Cardiac muscle cell (in vitro differentiated cells and primary cell): ENCODE results near the gene MACROD2. TPM values are rescaled to one million over a fixed set of nuclear protein-coding genes. Genes with fewer than 3 reads are reported as not detected.
A peak's percentile ranks its signal among the peaks of the same experiment; 100 is the strongest.

ENCODE experiments used
- DNase-seq, 2 donors: peaks; one replicate each; pipeline versions ENCODE4 v3.0.0 to v3.0.0-alpha.2; 2010 to 2017; ENCODE audit warnings: low read depth in 1 of 2, low spot score in 1 of 2
- H3K27ac ChIP-seq: fragments of 200-600 bp; sonication (generic); 2 replicates; pipeline ENCODE4 v1.5.1; 2016
- H3K27me3 ChIP-seq: fragments of 200-600 bp; sonication (generic); 2 replicates; pipeline ENCODE4 v1.6.0; 2016; ENCODE audit warnings: control low read depth
- H3K36me3 ChIP-seq: fragments of 200-600 bp; sonication (generic); 2 replicates; pipeline ENCODE4 v1.5.1; 2016; ENCODE audit warnings: control low read depth
- H3K4me1 ChIP-seq: fragments of 200-600 bp; sonication (generic); 2 replicates; pipeline ENCODE4 v1.8.1; 2017; ENCODE audit warnings: low read depth, mild to moderate bottlenecking, mixed run types
- H3K4me3 ChIP-seq: fragments of 200-600 bp; sonication (generic); 2 replicates; pipeline ENCODE4 v1.5.1; 2016; ENCODE audit warnings: mild to moderate bottlenecking
- H3K9me3 ChIP-seq: fragments of 200-600 bp; sonication (generic); 2 replicates; pipeline ENCODE4 v1.5.1; 2017; ENCODE audit warnings: low read depth, mild to moderate bottlenecking, control low read depth
- CTCF ChIP-seq: IDR thresholded peaks from 2 replicates; pipeline ENCODE4 v1.5.1; 2012; ENCODE audit warnings: low read depth, mild to moderate bottlenecking, low read length
- polyA plus RNA-seq: library from polyadenylated mRNA; unstranded; fragments of >200 nt; fragmentation: Nextera tagmentation; extraction: Ambion mirVana; gene quantifications from 2 replicates; pipeline ENCODE4 v1.2.1, GENCODE V29; 2016
- total RNA-seq: library from RNA; depleted of rRNA; stranded (reverse); fragments of >200 nt; gene quantifications from 2 replicates; pipeline ENCODE4 v1.2.3, GENCODE V29; 2016

Gene MACROD2
- total and polyA plus RNA-seq, 2 experiments from 2014 or later, result 9.3 to 14.4 TPM

- TF ChIP-seq CTCF, result no peak
- H3K36me3 ChIP-seq, result no peaks in the 10 kb centered on the region
- H3K9me3 ChIP-seq, result no peaks in the 10 kb centered on the region
- H3K4me3 ChIP-seq, result no peak overlapping the region
- DNase-seq, result no peak
- H3K27me3 ChIP-seq, result no peaks in the 10 kb centered on the region
- no peak overlapping the region for H3K27ac ChIP-seq
- peaks cover 19% of the 10 kb centered on the region for H3K4me1 ChIP-seq
Observed at GRCh38 chr20:15612769-15613168, 1617.5 kb downstream of the MACROD2 start.

GRCh38 chr20:15613530-15613929, 1618.2 kb downstream of the MACROD2 start:
- H3K4me3 ChIP-seq, result no peak overlapping the region
- H3K4me1 ChIP-seq, result peaks cover 19% of the 10 kb centered on the region
- H3K9me3 ChIP-seq, result no peaks in the 10 kb centered on the region
- TF ChIP-seq CTCF, result no peak
- no peaks in the 10 kb centered on the region for H3K27me3 ChIP-seq
- H3K36me3 ChIP-seq, result no peaks in the 10 kb centered on the region
- no peak overlapping the region for H3K27ac ChIP-seq
- DNase-seq, result peak in 1 of 2 donors; percentile 34

DNA sequence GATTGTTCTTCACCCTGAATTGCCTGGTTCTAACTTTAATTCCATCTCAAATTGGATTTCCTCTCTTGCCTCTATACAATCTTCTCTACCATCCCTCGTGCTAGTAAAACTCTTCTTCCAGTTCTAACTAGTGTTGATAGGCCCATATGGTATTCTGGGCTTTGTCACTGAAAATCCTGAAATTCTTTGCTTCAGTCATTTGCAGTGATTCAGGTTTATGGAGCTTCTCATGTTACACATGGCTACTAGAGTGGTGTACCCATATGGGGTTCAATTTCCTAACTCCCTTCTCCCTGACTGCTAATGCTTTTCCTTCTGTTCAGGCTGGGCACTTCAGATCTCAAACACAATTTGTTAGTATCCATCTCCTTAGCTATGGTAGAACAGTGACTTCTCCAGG, 1621.3 kb downstream of the MACROD2 start:
- Histone ChIP-seq H3K27me3 (no peaks in the 10 kb centered on the region), H3K4me3 (no peak overlapping the region), H3K36me3 (no peaks in the 10 kb centered on the region), H3K4me1 (peaks cover 19% of the 10 kb centered on the region), H3K27ac (no peak overlapping the region), H3K9me3 (no peaks in the 10 kb centered on the region)
- no peak for DNase-seq
- TF ChIP-seq CTCF, result no peak

DNA sequence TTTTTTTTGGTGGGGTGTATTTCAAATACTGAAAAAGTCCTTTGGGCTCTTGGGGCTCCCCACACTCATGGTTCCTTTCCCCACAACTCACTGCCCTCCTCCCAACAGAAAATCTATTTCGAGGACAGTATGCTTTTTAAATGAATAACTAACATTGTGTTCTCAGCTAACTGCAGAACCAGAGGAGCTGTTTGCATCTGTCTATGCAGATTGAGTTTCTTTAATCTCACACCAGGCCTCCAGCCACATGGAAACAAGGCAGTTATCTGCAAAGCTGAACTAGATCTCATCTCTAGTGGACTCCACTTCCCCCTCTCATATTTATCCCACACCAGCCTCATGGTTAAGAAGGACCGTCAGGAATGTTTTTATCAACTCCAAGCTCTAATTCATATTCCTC, 1622.8 kb downstream of the MACROD2 start:
- Histone ChIP-seq H3K9me3 (no peaks in the 10 kb centered on the region), H3K4me3 (no peak overlapping the region), H3K27me3 (no peaks in the 10 kb centered on the region), H3K27ac (no peak overlapping the region), H3K4me1 (peaks cover 11% of the 10 kb centered on the region), H3K36me3 (no peaks in the 10 kb centered on the region)
- no peak for DNase-seq
- no peak for TF ChIP-seq CTCF

DNA sequence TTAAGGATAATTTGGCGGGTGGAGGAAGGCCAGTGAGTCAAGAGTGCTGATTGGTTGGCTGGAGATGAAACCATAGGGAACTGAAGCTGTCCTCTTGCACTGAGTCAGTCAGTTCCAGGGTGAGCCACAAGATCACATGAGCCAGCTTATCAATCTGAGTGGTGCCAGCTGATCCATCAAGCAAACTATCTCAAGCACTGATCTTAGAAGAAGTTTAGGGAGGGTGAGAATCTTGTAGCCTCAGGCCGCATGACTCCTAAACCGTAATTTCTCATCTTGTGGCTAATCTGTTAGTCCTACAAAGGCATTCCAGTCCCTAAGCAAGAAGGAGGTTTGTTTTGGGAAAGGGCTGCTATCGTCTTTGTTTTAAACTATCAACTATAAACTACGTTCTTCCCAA, 1623.6 kb downstream of the MACROD2 start:
- Histone ChIP-seq H3K9me3 (no peaks in the 10 kb centered on the region), H3K36me3 (no peaks in the 10 kb centered on the region), H3K4me3 (no peak overlapping the region), H3K4me1 (peaks cover 3% of the 10 kb centered on the region), H3K27me3 (no peaks in the 10 kb centered on the region), H3K27ac (no peak overlapping the region)
- no peak for TF ChIP-seq CTCF
- no peak for DNase-seq

DNA sequence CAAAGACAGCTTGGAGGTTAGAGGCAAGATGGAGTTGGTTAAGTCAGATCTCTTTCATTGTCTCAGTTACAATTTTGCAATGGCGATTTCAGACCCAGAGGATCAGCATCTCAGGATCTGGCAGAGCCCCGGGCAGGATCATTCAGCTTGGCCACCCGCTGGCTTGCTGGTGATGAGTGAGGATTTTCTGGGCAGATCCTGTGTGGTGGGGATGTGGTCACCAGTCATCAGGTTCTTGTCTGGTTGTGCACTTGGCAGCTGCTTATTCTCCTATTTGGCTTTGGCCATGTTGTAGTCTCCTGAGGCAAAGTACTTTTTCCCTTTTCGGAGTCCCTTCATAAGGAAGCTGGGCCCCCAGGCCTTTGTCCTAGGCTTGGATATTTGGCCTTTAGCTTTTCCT, 1624.0 kb downstream of the MACROD2 start:
- no peak overlapping the region for H3K4me3 ChIP-seq
- no peaks in the 10 kb centered on the region for H3K36me3 ChIP-seq
- DNase-seq, result no peak
- H3K27me3 ChIP-seq, result no peaks in the 10 kb centered on the region
- no peak overlapping the region for H3K27ac ChIP-seq
- no peaks in the 10 kb centered on the region for H3K4me1 ChIP-seq
- TF ChIP-seq CTCF, result no peak
- no peaks in the 10 kb centered on the region for H3K9me3 ChIP-seq
